ENCODE measurements around the gene ANK2.

ANK2 gene

DNA sequence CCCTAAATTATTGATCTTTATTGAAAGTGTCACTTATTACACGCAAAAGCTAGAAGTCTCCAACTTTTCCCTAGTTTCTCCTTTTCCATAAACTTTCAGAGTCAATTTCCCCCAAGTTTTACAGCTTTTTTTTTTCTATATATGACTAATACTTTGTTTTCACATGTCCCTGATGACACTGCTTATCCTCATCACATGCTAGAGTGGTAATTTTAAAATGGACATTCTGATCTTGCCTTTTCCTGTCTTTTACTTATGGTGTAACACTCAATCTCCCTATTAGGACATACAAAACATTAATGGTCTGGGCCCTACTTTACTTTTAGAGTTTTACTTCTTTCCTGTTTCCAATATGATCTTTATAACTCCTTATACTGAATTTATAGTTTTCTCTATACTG lies 112.6 kb downstream of the ANK2 start:
- no peaks in the 10 kb centered on the region for H3K27me3 ChIP-seq (ENCODE audit: low read length)
- H3K4me2 ChIP-seq (ENCODE audit: low read depth, low read length, poor library complexity, severe bottlenecking), result no peak overlapping the region
- no peaks in the 10 kb centered on the region for H3K9me2 ChIP-seq (replicated peaks; ENCODE audit: insufficient read depth, low read length)
- H4K20me1 ChIP-seq (ENCODE audit: low read depth, low read length), result no peaks in the 10 kb centered on the region
- no peaks in the 10 kb centered on the region for H3K36me3 ChIP-seq (ENCODE audit: low read length)
- no peak overlapping the region for H2AFZ ChIP-seq (ENCODE audit: low read depth, low read length, severe bottlenecking)
- no peak overlapping the region for H3K27ac ChIP-seq (ENCODE audit: low read depth, low read length)
- no peak overlapping the region for H3K4me3 ChIP-seq (ENCODE audit: insufficient read depth, low read length, poor library complexity, severe bottlenecking)
- no peaks in the 10 kb centered on the region for H3K79me2 ChIP-seq (ENCODE audit: insufficient read depth, low read length)
- no peak for TF ChIP-seq CTCF (IDR thresholded peaks at IDR 0.05; ENCODE audit: insufficient read depth, low read length, poor library complexity, severe bottlenecking)
- TF ChIP-seq EZH2phosphoT487 (conservative IDR thresholded peaks at IDR 0.05; ENCODE audit: low read length), result no peak
- no peaks in the 10 kb centered on the region for H3K9me3 ChIP-seq (ENCODE audit: insufficient read depth, low read length)
- no peaks in the 10 kb centered on the region for H3F3A ChIP-seq (ENCODE audit: insufficient read depth)
- no peak overlapping the region for H3K9ac ChIP-seq (ENCODE audit: low read length)

DNA sequence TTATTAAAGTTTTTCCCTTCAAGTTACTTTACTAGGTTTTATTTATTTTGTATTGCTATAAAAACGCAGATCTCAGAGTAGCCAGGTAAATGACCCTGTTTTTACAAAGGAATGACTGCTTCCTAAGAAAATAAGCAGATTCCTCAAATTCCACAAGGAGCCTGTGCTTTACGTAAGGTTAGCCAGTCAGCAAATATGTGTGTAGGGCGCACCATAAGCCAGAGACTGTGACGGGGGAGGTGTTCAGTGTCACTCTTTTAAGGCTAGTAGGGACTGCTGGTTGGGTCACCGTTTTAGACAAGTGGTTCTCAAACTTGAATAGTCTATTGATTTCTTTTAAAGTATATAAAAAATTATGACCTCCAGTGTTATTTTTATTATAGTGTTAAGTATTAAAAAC lies 119.9 kb downstream of the ANK2 start:
- Histone ChIP-seq H3K36me3 (ENCODE audit: low read length) (no peaks in the 10 kb centered on the region), H3K9me2 (replicated peaks; ENCODE audit: insufficient read depth, low read length) (no peaks in the 10 kb centered on the region), H3F3A (ENCODE audit: insufficient read depth) (no peaks in the 10 kb centered on the region), H3K27ac (ENCODE audit: low read depth, low read length) (no peak overlapping the region), H3K4me2 (ENCODE audit: low read depth, low read length, poor library complexity, severe bottlenecking) (no peak overlapping the region), H3K9ac (ENCODE audit: low read length) (no peak overlapping the region), H4K20me1 (ENCODE audit: low read depth, low read length) (no peaks in the 10 kb centered on the region), H3K79me2 (ENCODE audit: insufficient read depth, low read length) (no peaks in the 10 kb centered on the region), H3K9me3 (ENCODE audit: insufficient read depth, low read length) (no peaks in the 10 kb centered on the region), H3K4me3 (ENCODE audit: insufficient read depth, low read length, poor library complexity, severe bottlenecking) (no peak overlapping the region), H3K27me3 (ENCODE audit: low read length) (no peaks in the 10 kb centered on the region), H2AFZ (ENCODE audit: low read depth, low read length, severe bottlenecking) (no peak overlapping the region)
- TF ChIP-seq CTCF (IDR thresholded peaks at IDR 0.05; ENCODE audit: insufficient read depth, low read length, poor library complexity, severe bottlenecking), result no peak
- no peak for TF ChIP-seq EZH2phosphoT487 (conservative IDR thresholded peaks at IDR 0.05; ENCODE audit: low read length)

DNA sequence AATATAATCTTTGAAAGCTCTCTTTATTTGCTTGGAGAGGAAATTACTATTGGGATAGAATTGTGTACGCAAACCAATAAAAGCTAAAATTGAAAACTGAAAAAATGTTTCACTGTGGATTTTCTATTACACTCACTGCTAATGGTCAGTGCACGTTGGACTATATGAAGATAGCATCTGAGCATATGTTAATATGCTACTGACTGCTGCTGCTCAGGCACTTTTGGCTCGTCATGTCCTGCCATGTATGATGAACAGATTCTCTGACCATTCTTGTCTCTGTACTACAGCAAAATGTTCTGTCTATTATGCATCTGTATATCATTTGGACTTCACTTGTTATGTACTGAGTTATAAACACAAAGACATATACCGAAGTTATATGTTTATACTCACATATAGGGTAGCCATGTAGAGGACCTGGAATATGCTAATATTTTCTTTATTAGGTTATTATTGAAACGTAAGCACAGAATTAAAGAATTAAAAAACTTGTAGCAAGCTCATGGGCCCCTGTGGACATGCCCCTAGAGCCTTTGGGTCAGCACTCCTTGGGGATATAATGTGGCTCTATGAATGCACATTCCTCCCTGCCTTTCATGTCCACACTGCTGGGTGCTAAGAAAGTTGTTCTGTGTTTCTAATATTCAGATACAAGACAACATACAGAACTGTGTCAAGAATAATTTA lies 120.8 kb downstream of the ANK2 start:
- TF ChIP-seq CTCF (IDR thresholded peaks at IDR 0.05; ENCODE audit: insufficient read depth, low read length, poor library complexity, severe bottlenecking) (no peak), EZH2phosphoT487 (conservative IDR thresholded peaks at IDR 0.05; ENCODE audit: low read length) (no peak)
- no peak overlapping the region for H2AFZ ChIP-seq (ENCODE audit: low read depth, low read length, severe bottlenecking)

More for the DNA sequence above, 120.8 kb downstream of the ANK2 start:
- H4K20me1 ChIP-seq (ENCODE audit: low read depth, low read length), result no peaks in the 10 kb centered on the region
- no peaks in the 10 kb centered on the region for H3K9me3 ChIP-seq (ENCODE audit: insufficient read depth, low read length)
- no peaks in the 10 kb centered on the region for H3K79me2 ChIP-seq (ENCODE audit: insufficient read depth, low read length)
- no peaks in the 10 kb centered on the region for H3K27me3 ChIP-seq (ENCODE audit: low read length)
- H3K9ac ChIP-seq (ENCODE audit: low read length), result no peak overlapping the region
- H3K9me2 ChIP-seq (replicated peaks; ENCODE audit: insufficient read depth, low read length), result no peaks in the 10 kb centered on the region
- H3K4me3 ChIP-seq (ENCODE audit: insufficient read depth, low read length, poor library complexity, severe bottlenecking), result no peak overlapping the region
- H3K27ac ChIP-seq (ENCODE audit: low read depth, low read length), result no peak overlapping the region
- H3K36me3 ChIP-seq (ENCODE audit: low read length), result no peaks in the 10 kb centered on the region
- H3K4me2 ChIP-seq (ENCODE audit: low read depth, low read length, poor library complexity, severe bottlenecking), result no peak overlapping the region
- H3F3A ChIP-seq (ENCODE audit: insufficient read depth), result no peaks in the 10 kb centered on the region

Measured in SU-DHL-6 (cell line).